ENCODE results near the gene ATOSA.
A peak's percentile ranks its signal among the peaks of the same experiment; 100 is the strongest.

Gene ATOSA

DNA sequence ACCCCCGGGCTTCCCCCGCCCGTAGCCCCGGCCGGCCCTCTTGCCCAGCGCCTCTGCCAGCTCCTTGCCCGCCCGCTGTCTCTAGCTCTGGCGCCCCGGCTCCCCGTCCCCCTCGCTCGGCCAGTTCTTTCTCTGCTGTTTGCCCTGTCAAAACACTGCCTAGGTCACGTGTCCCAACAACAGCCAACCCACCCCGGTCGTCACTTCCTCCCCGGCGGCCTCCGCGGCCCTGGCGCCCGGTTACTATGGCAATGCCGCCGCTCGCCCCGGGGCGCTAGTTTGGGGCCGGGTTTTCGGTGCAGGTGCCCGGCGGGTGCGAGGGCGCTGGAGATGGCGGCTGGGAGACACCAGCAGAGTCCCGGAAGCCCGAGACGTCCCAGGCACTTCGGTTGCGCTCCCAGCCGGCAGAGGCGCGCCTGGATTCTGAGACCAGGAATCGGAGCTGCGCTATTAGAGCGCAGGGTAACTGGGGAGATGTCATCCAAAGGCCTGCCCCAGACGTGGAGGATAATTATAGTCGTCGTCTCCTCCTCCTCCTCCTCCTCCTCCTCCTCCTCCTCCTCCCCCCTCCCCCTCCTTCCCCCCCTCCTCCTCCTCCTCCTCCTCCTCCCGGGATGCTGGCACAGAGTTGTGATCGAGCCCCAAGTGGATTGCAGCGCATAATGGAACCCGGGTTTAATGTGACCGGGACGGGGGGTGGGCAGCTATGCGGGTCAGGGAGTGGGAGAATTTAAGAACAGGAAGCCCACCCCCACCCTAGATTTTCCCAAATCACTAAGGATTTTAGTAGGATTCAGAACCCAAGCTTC is at the start of gene ATOSA:
TSS of gene ATOSA (minus strand) at position 157 of the 809 bp plus-strand sequence. CDS start 1,367 bp downstream, outside the sequence.
- H3K4me1 ChIP-seq (ENCODE audit: control insufficient read depth, insufficient read depth, low read length), result peaks cover 9% of the 10 kb centered on the region
- no peaks in the 10 kb centered on the region for H3K9me3 ChIP-seq (ENCODE audit: control insufficient read depth, low read length)
- H3K4me3 ChIP-seq (ENCODE audit: low read length), result peak within 1 kb of the TSS; percentile 86
- H3K36me3 ChIP-seq (ENCODE audit: control insufficient read depth, insufficient read depth, low read length), result no peaks in the 10 kb centered on the region
- no peaks in the 10 kb centered on the region for H3K27me3 ChIP-seq (ENCODE audit: control insufficient read depth, insufficient read depth, low read length)
- peak within 1 kb of the TSS; percentile 95 for H3K9ac ChIP-seq (ENCODE audit: low read length)

DNA sequence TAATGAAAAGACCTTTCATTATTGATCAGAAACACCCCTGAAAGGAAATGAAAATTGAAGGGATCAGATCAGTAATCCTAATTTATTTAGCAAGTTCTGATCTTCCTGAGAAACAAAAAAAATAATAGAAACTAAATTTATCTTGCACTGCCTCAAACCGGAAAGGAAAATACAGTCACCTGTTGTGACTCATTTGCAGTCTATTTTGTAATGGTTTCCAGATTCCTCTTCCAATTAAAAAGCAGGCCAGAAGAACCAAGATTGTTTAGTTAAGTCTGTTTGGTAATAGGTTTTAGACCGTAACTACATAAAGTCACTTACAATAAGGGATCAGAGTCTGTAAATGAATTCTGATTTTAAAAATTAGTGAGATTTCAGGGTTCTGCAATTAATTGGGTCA is 49.7 kb upstream of the ATOSA start:
- Histone ChIP-seq H3K36me3 (ENCODE audit: control insufficient read depth, insufficient read depth, low read length) (no peaks in the 10 kb centered on the region), H3K9ac (ENCODE audit: low read length) (no peak overlapping the region), H3K4me3 (ENCODE audit: low read length) (no peak overlapping the region), H3K4me1 (ENCODE audit: control insufficient read depth, insufficient read depth, low read length) (peaks cover 5% of the 10 kb centered on the region), H3K9me3 (ENCODE audit: control insufficient read depth, low read length) (no peaks in the 10 kb centered on the region), H3K27me3 (ENCODE audit: control insufficient read depth, insufficient read depth, low read length) (no peaks in the 10 kb centered on the region)

GRCh38 chr15:52727815-52728214 is 48.6 kb upstream of the ATOSA start:
- H3K9ac ChIP-seq (ENCODE audit: low read length), result no peak overlapping the region
- H3K4me1 ChIP-seq (ENCODE audit: control insufficient read depth, insufficient read depth, low read length), result no peaks in the 10 kb centered on the region
- H3K9me3 ChIP-seq (ENCODE audit: control insufficient read depth, low read length), result no peaks in the 10 kb centered on the region
- no peaks in the 10 kb centered on the region for H3K36me3 ChIP-seq (ENCODE audit: control insufficient read depth, insufficient read depth, low read length)
- H3K27me3 ChIP-seq (ENCODE audit: control insufficient read depth, insufficient read depth, low read length), result no peaks in the 10 kb centered on the region
- H3K4me3 ChIP-seq (ENCODE audit: low read length), result no peak overlapping the region

GRCh38 chr15:52726195-52726594 is 47.0 kb upstream of the ATOSA start:
- Histone ChIP-seq H3K36me3 (ENCODE audit: control insufficient read depth, insufficient read depth, low read length) (no peaks in the 10 kb centered on the region), H3K4me3 (ENCODE audit: low read length) (no peak overlapping the region)

DNA sequence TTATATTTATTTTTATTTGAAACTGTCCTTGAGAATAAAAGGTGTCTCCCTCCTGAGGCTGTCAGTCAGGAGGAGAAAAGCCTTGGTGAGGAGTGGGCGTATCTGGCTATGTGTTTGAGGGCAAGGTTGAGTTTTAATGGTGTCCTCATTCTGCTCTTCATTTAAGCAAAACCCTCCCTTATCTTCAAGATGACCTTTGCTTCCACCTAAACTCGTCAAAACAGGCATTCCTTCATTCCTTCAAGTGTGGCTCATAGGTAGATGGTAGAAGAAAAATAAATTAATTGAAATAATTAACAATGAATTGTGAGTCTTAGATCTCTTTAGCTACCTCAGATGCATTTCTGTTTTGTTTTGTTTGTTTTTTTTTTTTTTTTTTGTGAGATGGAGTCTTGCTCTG is 39.4 kb upstream of the ATOSA start:
- Histone ChIP-seq H3K4me3 (ENCODE audit: low read length) (no peak overlapping the region), H3K27me3 (ENCODE audit: control insufficient read depth, insufficient read depth, low read length) (peaks cover 3% of the 10 kb centered on the region), H3K9ac (ENCODE audit: low read length) (no peak overlapping the region), H3K4me1 (ENCODE audit: control insufficient read depth, insufficient read depth, low read length) (peaks cover 5% of the 10 kb centered on the region), H3K36me3 (ENCODE audit: control insufficient read depth, insufficient read depth, low read length) (no peaks in the 10 kb centered on the region), H3K9me3 (ENCODE audit: control insufficient read depth, low read length) (no peaks in the 10 kb centered on the region)

More at GRCh38 chr15:52726195-52726594, 47.0 kb upstream of the ATOSA start:
- peaks cover 4% of the 10 kb centered on the region for H3K4me1 ChIP-seq (ENCODE audit: control insufficient read depth, insufficient read depth, low read length)
- H3K9ac ChIP-seq (ENCODE audit: low read length), result no peak overlapping the region
- H3K9me3 ChIP-seq (ENCODE audit: control insufficient read depth, low read length), result no peaks in the 10 kb centered on the region
- H3K27me3 ChIP-seq (ENCODE audit: control insufficient read depth, insufficient read depth, low read length), result no peaks in the 10 kb centered on the region

DNA sequence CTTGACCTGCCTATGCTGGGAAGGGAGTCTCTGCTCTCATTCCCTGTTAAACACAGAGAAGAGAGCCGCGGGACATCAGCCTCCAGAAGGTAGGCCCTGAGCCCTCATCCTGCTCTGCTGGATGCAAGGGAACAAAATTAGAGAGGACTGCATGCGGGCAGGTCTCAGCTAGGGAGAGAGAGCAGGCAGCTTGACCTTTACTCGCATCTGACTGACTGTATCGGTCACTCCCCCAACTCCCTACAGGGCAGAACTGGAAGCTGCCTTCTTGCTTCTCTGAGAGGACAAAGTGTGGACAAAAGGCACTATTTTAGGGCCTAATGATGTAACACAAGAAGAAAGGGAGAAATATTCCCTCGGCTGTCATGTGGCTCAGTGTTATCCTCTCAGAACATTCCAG is 38.7 kb upstream of the ATOSA start:
- Histone ChIP-seq H3K4me3 (ENCODE audit: low read length) (no peak overlapping the region), H3K27me3 (ENCODE audit: control insufficient read depth, insufficient read depth, low read length) (peaks cover 3% of the 10 kb centered on the region), H3K9me3 (ENCODE audit: control insufficient read depth, low read length) (no peaks in the 10 kb centered on the region), H3K4me1 (ENCODE audit: control insufficient read depth, insufficient read depth, low read length) (peaks cover 5% of the 10 kb centered on the region), H3K9ac (ENCODE audit: low read length) (no peak overlapping the region), H3K36me3 (ENCODE audit: control insufficient read depth, insufficient read depth, low read length) (no peaks in the 10 kb centered on the region)

GRCh38 chr15:52717481-52717880 is 38.3 kb upstream of the ATOSA start:
- H3K4me1 ChIP-seq (ENCODE audit: control insufficient read depth, insufficient read depth, low read length), result peaks cover 5% of the 10 kb centered on the region
- no peak overlapping the region for H3K4me3 ChIP-seq (ENCODE audit: low read length)
- no peak overlapping the region for H3K9ac ChIP-seq (ENCODE audit: low read length)
- H3K27me3 ChIP-seq (ENCODE audit: control insufficient read depth, insufficient read depth, low read length), result peaks cover 3% of the 10 kb centered on the region
- no peaks in the 10 kb centered on the region for H3K36me3 ChIP-seq (ENCODE audit: control insufficient read depth, insufficient read depth, low read length)
- H3K9me3 ChIP-seq (ENCODE audit: control insufficient read depth, low read length), result no peaks in the 10 kb centered on the region

DNA sequence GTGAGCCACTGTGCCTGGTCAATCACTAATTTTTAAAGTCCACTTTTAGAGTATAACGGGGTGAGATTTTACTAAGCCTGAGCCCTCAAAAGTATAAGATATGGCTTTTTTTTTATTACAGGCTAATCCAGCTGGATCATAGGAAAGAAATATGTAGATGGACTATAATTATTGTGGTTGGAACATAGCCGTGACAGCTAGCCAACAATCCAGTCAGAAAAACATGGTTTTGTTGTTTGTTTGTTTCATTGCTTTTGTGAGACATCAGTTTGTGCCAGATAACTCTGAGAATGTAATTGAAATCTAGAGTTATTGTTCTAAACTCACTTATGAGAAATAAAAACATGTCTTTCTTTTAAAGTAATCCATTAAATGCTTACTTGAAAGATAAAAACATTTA is 37.3 kb upstream of the ATOSA start:
- Histone ChIP-seq H3K36me3 (ENCODE audit: control insufficient read depth, insufficient read depth, low read length) (no peaks in the 10 kb centered on the region), H3K27me3 (ENCODE audit: control insufficient read depth, insufficient read depth, low read length) (peaks cover 3% of the 10 kb centered on the region), H3K4me3 (ENCODE audit: low read length) (no peak overlapping the region), H3K9me3 (ENCODE audit: control insufficient read depth, low read length) (no peaks in the 10 kb centered on the region), H3K4me1 (ENCODE audit: control insufficient read depth, insufficient read depth, low read length) (peaks cover 4% of the 10 kb centered on the region), H3K9ac (ENCODE audit: low read length) (no peak overlapping the region)

- Histone ChIP-seq H3K27me3 (ENCODE audit: control insufficient read depth, insufficient read depth, low read length) (peaks cover 3% of the 10 kb centered on the region), H3K4me1 (ENCODE audit: control insufficient read depth, insufficient read depth, low read length) (no peaks in the 10 kb centered on the region), H3K9ac (ENCODE audit: low read length) (no peak overlapping the region), H3K4me3 (ENCODE audit: low read length) (no peak overlapping the region), H3K36me3 (ENCODE audit: control insufficient read depth, insufficient read depth, low read length) (no peaks in the 10 kb centered on the region), H3K9me3 (ENCODE audit: control insufficient read depth, low read length) (no peaks in the 10 kb centered on the region)
Observed at GRCh38 chr15:52715411-52715810, 36.2 kb upstream of the ATOSA start.

DNA sequence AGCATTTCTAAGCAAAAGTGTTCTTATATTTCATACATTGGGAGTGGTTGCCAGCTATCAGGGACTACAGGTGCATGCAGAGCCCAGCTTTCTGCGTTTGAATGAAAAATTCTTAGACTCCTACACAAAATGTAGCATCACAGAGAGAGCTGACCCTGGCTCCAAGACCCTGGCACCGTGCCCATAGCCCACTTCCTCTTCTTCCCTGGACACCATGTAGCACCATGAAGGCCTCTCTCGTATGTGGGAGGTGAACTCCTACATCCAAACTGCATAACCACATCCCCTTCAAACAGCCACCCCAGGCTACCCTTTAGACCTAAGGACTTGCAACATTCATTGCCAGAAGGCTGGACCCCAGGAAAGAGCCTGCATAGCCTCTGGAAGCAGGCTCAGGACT is 35.8 kb upstream of the ATOSA start:
- Histone ChIP-seq H3K9me3 (ENCODE audit: control insufficient read depth, low read length) (no peaks in the 10 kb centered on the region), H3K9ac (ENCODE audit: low read length) (no peak overlapping the region), H3K36me3 (ENCODE audit: control insufficient read depth, insufficient read depth, low read length) (no peaks in the 10 kb centered on the region), H3K4me3 (ENCODE audit: low read length) (no peak overlapping the region), H3K27me3 (ENCODE audit: control insufficient read depth, insufficient read depth, low read length) (peaks cover 3% of the 10 kb centered on the region), H3K4me1 (ENCODE audit: control insufficient read depth, insufficient read depth, low read length) (no peaks in the 10 kb centered on the region)

GRCh38 chr15:52710708-52711389 is 31.7 kb upstream of the ATOSA start:
- Histone ChIP-seq H3K4me1 (ENCODE audit: control insufficient read depth, insufficient read depth, low read length) (no peaks in the 10 kb centered on the region), H3K36me3 (ENCODE audit: control insufficient read depth, insufficient read depth, low read length) (no peaks in the 10 kb centered on the region), H3K4me3 (ENCODE audit: low read length) (no peak overlapping the region), H3K9ac (ENCODE audit: low read length) (no peak overlapping the region), H3K27me3 (ENCODE audit: control insufficient read depth, insufficient read depth, low read length) (no peaks in the 10 kb centered on the region), H3K9me3 (ENCODE audit: control insufficient read depth, low read length) (no peaks in the 10 kb centered on the region)

DNA sequence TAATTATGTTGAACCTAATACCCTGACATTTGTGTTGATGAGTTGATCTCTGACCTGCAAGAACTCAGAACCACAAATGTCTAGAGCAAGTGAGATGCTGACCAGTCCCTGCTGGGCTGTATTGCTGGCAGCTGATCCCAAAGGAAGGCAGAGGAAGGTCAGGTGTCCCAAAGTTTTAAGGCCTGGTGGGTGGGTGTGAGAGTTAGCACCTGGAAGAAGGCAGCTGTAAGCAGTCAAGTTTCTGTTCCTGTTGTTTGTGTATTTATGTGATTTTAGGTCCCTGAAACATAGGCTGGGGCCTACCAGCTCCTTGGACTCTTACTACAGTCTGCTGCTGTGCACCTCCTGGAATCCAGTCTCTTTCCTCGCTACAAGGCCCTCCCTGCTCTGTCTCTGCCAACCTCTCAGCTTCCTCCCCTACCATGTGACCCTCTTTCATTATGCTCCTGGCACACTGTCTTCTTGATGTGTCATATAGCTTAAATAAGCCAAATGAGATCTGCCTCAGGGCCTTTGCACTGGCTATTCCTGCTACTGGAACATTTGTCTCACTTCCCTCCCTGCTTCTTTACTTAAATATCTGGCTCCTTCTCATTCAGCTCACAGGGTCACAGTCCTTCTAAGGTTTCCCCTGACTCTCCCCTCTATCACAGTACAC is 31.0 kb upstream of the ATOSA start:
- Histone ChIP-seq H3K9ac (ENCODE audit: low read length) (no peak overlapping the region), H3K9me3 (ENCODE audit: control insufficient read depth, low read length) (no peaks in the 10 kb centered on the region), H3K4me3 (ENCODE audit: low read length) (no peak overlapping the region), H3K27me3 (ENCODE audit: control insufficient read depth, insufficient read depth, low read length) (no peaks in the 10 kb centered on the region), H3K4me1 (ENCODE audit: control insufficient read depth, insufficient read depth, low read length) (no peaks in the 10 kb centered on the region), H3K36me3 (ENCODE audit: control insufficient read depth, insufficient read depth, low read length) (no peaks in the 10 kb centered on the region)

All from mucosa of stomach (tissue), 1 donor.